IPS DF 6.9 (cell line): ENCODE data around the gene MME.

ENCODE experiments used
- DNase-seq: peaks from one replicate; pipeline ENCODE4 v3.0.0-alpha.2; 2013; ENCODE audit warnings: low read depth, low spot score
- H3K27ac ChIP-seq: one replicate; pipeline ENCODE4 v1.5.1; 2013; ENCODE audit warnings: low read length, control low read depth
- H3K27me3 ChIP-seq: 2 replicates; pipeline ENCODE4 v1.6.1; 2013; ENCODE audit warnings: mild to moderate bottlenecking, low read length; ENCODE audit not compliant: control insufficient read depth, insufficient read depth
- H3K36me3 ChIP-seq: 2 replicates; pipeline ENCODE4 v1.6.1; 2013; ENCODE audit warnings: low read length; ENCODE audit not compliant: control insufficient read depth, insufficient read depth
- H3K4me1 ChIP-seq: 2 replicates; pipeline ENCODE4 v1.6.1; 2013; ENCODE audit warnings: low read length; ENCODE audit not compliant: control insufficient read depth, insufficient read depth
- H3K4me3 ChIP-seq: 2 replicates; pipeline ENCODE4 v1.5.1; 2013; ENCODE audit warnings: mild to moderate bottlenecking, low read length
- H3K9me3 ChIP-seq: 2 replicates; pipeline ENCODE4 v1.6.1; 2013; ENCODE audit warnings: low read length, inconsistent platforms; ENCODE audit not compliant: control insufficient read depth, insufficient read depth
- WGBS: extraction: QIAGEN DNeasy Blood & Tissue Kit; methylation state at CpG from one replicate; pipeline ENCODE4 v1.1.7; 2013; ENCODE audit warnings: mixed read lengths, missing lambda C conversion rate; ENCODE audit not compliant: insufficient read length, insufficient coverage; 5-methylcytosine and 5-hydroxymethylcytosine counted together

Gene MME

DNA sequence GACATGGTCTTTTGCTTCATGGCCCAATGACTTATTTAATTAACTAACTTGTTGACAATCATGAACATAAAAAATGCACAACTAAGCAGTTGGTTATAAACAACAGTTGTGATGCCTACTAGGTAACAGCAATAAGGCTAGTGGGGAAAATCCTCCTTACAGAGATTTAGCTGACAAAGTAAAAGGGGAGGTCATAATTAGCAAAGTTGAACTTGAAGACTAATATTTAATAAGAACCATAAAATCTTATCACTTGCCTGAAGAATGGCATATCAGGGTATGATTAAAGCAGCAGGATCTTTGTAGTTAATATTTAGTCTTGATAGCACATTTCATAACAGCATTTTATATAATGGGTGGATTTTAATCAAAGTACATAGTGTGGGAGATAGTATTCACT is 84.2 kb downstream of the MME start:
- Histone ChIP-seq H3K27me3 (no peaks in the 10 kb centered on the region), H3K36me3 (no peaks in the 10 kb centered on the region), H3K27ac (no peak overlapping the region), H3K4me1 (no peaks in the 10 kb centered on the region), H3K4me3 (no peak overlapping the region), H3K9me3 (no peaks in the 10 kb centered on the region)
- no peak for DNase-seq

GRCh38 chr3:155166441-155166840 is 86.3 kb downstream of the MME start:
- DNase-seq, result no peak
- Histone ChIP-seq H3K27ac (no peak overlapping the region), H3K27me3 (no peaks in the 10 kb centered on the region), H3K4me3 (no peak overlapping the region), H3K9me3 (no peaks in the 10 kb centered on the region), H3K36me3 (no peaks in the 10 kb centered on the region), H3K4me1 (no peaks in the 10 kb centered on the region)
- no CpG with 5 or more reads among the region's 2 CpGs for WGBS

DNA sequence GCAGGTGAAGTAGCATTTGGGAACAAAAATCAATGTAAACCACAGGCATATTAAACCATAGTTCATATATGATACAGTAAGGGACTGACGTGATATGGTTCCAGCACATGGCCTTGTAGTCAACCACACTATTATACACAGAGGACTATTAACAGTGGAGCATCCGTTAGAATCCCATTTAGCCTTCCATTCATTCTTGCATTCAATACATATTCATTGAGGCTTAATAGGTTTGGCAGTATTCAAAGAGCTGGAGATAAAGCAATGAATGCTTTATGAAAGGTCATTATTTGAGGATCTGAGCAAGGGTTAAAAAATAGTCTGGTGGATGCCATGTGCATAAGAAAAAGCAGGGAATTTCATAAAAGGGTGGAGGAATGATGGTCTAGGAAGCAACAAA is 89.1 kb downstream of the MME start:
- no peak for DNase-seq
- Histone ChIP-seq H3K4me1 (no peaks in the 10 kb centered on the region), H3K36me3 (no peaks in the 10 kb centered on the region), H3K27me3 (no peaks in the 10 kb centered on the region), H3K4me3 (no peak overlapping the region), H3K9me3 (no peaks in the 10 kb centered on the region), H3K27ac (no peak overlapping the region)
- no CpG with 5 or more reads among the region's 2 CpGs for WGBS

DNA sequence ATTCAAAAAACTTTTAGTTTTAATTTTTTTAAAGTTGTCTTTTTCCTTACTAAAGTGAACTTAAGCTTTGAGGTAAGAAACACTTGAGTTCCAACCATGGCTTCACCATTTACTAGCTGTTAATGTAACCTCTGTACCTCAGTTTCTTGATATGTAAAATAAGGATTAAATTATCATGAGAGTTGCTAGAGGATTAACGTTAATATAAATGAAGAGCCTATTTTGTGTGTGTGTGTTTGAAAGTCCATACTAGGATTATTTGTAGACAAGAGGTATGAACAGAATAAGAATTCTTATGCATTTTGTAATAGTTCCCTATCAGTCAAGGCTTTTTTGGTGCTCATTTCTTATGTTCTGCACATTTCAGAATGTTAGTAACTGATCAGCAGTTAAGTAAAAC is 93.7 kb downstream of the MME start:
- H3K9me3 ChIP-seq, result no peaks in the 10 kb centered on the region
- WGBS, result 100% methylated on average over 1 of the region's 1 CpG
- no peaks in the 10 kb centered on the region for H3K4me1 ChIP-seq
- no peak for DNase-seq
- H3K27me3 ChIP-seq, result no peaks in the 10 kb centered on the region
- no peak overlapping the region for H3K4me3 ChIP-seq
- H3K36me3 ChIP-seq, result no peaks in the 10 kb centered on the region; the same call in 1 of the 2 replicates
- H3K27ac ChIP-seq, result no peak overlapping the region

DNA sequence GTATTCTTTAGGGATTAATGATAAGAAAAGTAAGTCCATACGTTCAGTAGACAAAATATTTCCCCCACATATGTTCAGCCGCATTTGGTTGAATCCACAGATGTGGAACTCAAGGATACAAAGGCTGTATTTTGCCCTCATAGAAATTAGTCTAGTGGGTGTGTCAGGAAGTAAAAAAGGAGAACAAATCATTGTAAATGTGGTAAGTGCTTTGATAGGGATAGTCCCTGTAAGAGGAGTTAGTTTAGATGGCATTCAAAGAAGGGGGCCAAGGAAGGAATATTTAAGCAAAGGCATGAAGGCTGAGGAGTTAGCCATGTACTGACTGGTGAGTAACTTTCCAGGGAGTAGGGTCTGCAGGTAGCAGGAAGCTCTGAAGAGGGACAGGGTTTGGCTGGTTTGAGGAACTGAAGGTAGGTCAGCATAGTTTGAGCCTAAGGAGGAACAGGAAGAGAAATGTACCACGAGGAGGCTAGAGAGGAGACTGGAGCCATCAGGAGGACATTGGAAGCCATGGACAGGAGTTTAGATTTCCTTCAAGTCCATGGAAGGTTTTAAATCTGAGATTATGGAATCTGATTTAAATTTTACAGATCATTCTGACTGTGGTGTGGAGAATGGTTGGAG is 98.8 kb downstream of the MME start:
- no peaks in the 10 kb centered on the region for H3K27me3 ChIP-seq
- no peak overlapping the region for H3K4me3 ChIP-seq
- DNase-seq, result no peak
- H3K27ac ChIP-seq, result no peak overlapping the region
- no peaks in the 10 kb centered on the region; the same call in 1 of the 2 replicates for H3K36me3 ChIP-seq
- WGBS, result no CpG with 5 or more reads among the region's 3 CpGs
- no peaks in the 10 kb centered on the region for H3K9me3 ChIP-seq
- H3K4me1 ChIP-seq, result no peaks in the 10 kb centered on the region

DNA sequence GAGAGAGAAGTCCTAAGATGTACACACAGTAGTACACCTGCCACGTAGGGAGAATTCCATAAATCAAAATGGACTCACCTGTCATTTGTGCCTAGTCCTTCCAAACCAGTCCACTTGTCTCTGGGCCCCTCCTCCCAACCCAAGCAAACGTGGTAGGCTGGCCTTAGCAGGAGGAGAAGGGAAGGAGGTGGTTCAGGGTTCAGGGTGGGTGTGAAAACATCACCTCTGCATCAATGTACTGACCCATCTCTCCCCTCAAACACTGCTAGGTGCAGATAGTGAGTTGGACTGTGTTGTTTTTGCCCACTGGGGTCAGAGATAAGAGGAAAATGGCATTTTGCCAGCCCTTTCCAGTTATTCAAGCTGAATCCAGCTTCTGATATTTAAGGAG is 99.3 kb downstream of the MME start:
- no CpG with 5 or more reads among the region's 2 CpGs for WGBS
- H3K27ac ChIP-seq, result no peak overlapping the region
- no peaks in the 10 kb centered on the region for H3K9me3 ChIP-seq
- no peaks in the 10 kb centered on the region for H3K27me3 ChIP-seq
- H3K36me3 ChIP-seq, result no peaks in the 10 kb centered on the region; the same call in 1 of the 2 replicates
- no peaks in the 10 kb centered on the region for H3K4me1 ChIP-seq
- H3K4me3 ChIP-seq, result no peak overlapping the region
- DNase-seq, result no peak

- Histone ChIP-seq H3K27ac (no peak overlapping the region), H3K36me3 (no peaks in the 10 kb centered on the region; the same call in 1 of the 2 replicates), H3K9me3 (no peaks in the 10 kb centered on the region), H3K4me3 (no peak overlapping the region), H3K27me3 (no peaks in the 10 kb centered on the region), H3K4me1 (no peaks in the 10 kb centered on the region)
- no CpG with 5 or more reads among the region's 5 CpGs for WGBS
- no peak for DNase-seq
Measured at GRCh38 chr3:155179966-155180757, 100.0 kb downstream of the MME start.

GRCh38 chr3:155182467-155182866 is 102.3 kb downstream of the MME start:
- Histone ChIP-seq H3K27me3 (no peaks in the 10 kb centered on the region), H3K36me3 (no peaks in the 10 kb centered on the region; the same call in 1 of the 2 replicates), H3K27ac (no peak overlapping the region), H3K9me3 (no peaks in the 10 kb centered on the region), H3K4me1 (no peaks in the 10 kb centered on the region), H3K4me3 (no peak overlapping the region)
- DNase-seq, result no peak
- WGBS, result 100% methylated on average over 1 of the region's 1 CpG

- DNase-seq, result no peak
- no peaks in the 10 kb centered on the region for H3K36me3 ChIP-seq
- H3K4me1 ChIP-seq, result no peaks in the 10 kb centered on the region
- WGBS, result no CpG with 5 or more reads among the region's 1 CpG
- no peaks in the 10 kb centered on the region for H3K27me3 ChIP-seq
- no peak overlapping the region for H3K4me3 ChIP-seq
- no peak overlapping the region for H3K27ac ChIP-seq
- H3K9me3 ChIP-seq, result no peaks in the 10 kb centered on the region
Measured at GRCh38 chr3:155184011-155184410, 103.9 kb downstream of the MME start.

- WGBS, result no CpG with 5 or more reads among the region's 2 CpGs
- Histone ChIP-seq H3K4me1 (no peaks in the 10 kb centered on the region), H3K36me3 (no peaks in the 10 kb centered on the region), H3K9me3 (no peaks in the 10 kb centered on the region), H3K27me3 (no peaks in the 10 kb centered on the region), H3K27ac (no peak overlapping the region), H3K4me3 (no peak overlapping the region)
- no peak for DNase-seq
Measured at GRCh38 chr3:155185631-155186071, 105.5 kb downstream of the MME start.

DNA sequence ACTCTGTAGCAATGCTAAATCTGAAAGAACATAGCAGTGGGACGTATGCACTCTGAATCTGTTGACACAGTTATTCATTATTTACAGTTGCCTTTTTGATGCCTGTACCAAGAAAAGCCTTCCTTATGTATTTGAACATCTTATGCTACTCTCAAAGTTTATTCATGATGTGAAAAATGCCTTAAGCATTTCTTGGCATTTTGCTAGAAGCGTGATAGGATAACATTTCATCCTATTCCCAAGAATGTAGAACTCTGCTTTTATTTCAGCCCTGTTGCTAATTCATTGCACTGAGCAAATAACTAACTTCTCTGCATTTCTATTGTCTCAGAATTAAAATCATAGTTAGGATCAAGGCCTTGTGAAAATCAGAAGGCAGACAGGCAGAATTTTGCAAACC is 107.9 kb downstream of the MME start:
- H3K36me3 ChIP-seq, result no peaks in the 10 kb centered on the region
- H3K27me3 ChIP-seq, result no peaks in the 10 kb centered on the region
- no peak overlapping the region for H3K27ac ChIP-seq
- no peaks in the 10 kb centered on the region for H3K9me3 ChIP-seq
- no peaks in the 10 kb centered on the region for H3K4me1 ChIP-seq
- no CpG with 5 or more reads among the region's 2 CpGs for WGBS
- no peak overlapping the region for H3K4me3 ChIP-seq
- no peak for DNase-seq
